ENCODE measurements around the gene TPT1. TPM values are rescaled to one million over a fixed set of nuclear protein-coding genes. Genes with fewer than 3 reads are reported as not detected.

Gene TPT1
- total and polyA plus RNA-seq, 2 of the 13 experiments (the other 11 are each of a cell fraction or from before 2014, with no cell fraction given): 2,953 to 3,594 TPM

DNA sequence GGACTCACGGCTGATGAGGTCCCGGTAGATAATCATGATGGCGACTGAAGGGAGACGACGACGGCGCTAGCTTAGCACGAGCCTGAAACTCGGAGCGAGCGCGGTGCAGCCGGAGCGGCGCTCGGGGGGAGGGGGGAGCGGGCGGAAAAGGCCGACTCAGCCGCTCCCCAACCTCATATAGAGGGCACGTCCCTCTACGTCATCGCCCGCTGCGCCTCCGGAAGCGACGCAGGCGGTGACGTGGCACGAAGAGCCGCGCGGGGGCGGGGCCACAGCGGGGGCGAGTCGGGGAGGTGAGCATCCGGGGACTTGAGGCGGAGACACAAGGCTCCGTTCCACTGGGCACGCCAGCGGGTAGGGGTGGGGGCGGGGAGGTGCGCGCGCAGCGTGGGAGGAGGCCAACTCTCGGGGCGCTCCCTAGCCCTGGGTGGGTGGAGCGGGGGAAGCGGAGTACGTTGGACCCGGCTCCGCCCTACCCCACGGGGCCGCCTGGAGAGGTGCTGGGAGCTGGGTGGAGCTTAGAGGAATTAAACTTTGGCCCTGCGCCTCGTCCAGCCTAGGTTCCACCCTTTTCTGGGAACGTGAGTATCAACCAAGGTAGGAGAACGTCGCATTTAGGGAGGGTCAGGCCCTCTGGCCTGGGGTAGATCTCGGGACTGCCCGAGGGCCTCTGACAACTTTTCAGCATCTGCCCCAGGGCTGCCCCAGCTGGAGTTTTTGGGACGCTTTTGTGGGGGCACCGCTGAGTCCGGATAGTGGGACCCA lies at the start of gene TPT1 (continued):
- TF ChIP-seq ZNF260 (CRISPR knock-in tag; IDR thresholded peaks at IDR 0.05; ENCODE audit: borderline replicate concordance, low read depth) (no peak), HOXD1 (CRISPR knock-in tag; IDR thresholded peaks at IDR 0.05) (0 out of 2 replicates have a peak, but pooled peaks have one; percentile 46), ELF3 (CRISPR knock-in tag; IDR thresholded peaks at IDR 0.05) (peak; percentile 4; the same call in 1 of the 2 replicates), LCORL (IDR thresholded peaks at IDR 0.05) (no peak), LCORL (CRISPR knock-in tag; IDR thresholded peaks at IDR 0.05) (peak; percentile 56), ZNF460 (CRISPR knock-in tag; IDR thresholded peaks at IDR 0.05; ENCODE audit: borderline replicate concordance) (no peak), BRCA1 (CRISPR knock-in tag; IDR thresholded peaks at IDR 0.05) (peak; percentile 29; the same call in 1 of the 2 replicates), ZSCAN9 (CRISPR knock-in tag; IDR thresholded peaks at IDR 0.05; ENCODE audit: borderline replicate concordance) (0 out of 2 replicates have a peak, but pooled peaks have one; percentile 32), HNRNPH1 (optimal IDR thresholded peaks at IDR 0.05; ENCODE audit: low read depth, low read length) (no peak), STAG1 (CRISPR knock-in tag; IDR thresholded peaks at IDR 0.05) (peak; percentile 21), ZNF746 (CRISPR knock-in tag; IDR thresholded peaks at IDR 0.05) (peak; percentile 61), ZSCAN21 (CRISPR knock-in tag; IDR thresholded peaks at IDR 0.05; ENCODE audit: borderline replicate concordance) (peak; percentile 6; the same call in 1 of the 2 replicates), ETV6 (CRISPR knock-in tag; conservative IDR thresholded peaks at IDR 0.05) (0 out of 2 replicates have a peak, but pooled peaks have one; percentile 21), ZC3H13 (CRISPR knock-in tag; IDR thresholded peaks at IDR 0.05) (no peak)
- TF ChIP-seq, protein P1, sequence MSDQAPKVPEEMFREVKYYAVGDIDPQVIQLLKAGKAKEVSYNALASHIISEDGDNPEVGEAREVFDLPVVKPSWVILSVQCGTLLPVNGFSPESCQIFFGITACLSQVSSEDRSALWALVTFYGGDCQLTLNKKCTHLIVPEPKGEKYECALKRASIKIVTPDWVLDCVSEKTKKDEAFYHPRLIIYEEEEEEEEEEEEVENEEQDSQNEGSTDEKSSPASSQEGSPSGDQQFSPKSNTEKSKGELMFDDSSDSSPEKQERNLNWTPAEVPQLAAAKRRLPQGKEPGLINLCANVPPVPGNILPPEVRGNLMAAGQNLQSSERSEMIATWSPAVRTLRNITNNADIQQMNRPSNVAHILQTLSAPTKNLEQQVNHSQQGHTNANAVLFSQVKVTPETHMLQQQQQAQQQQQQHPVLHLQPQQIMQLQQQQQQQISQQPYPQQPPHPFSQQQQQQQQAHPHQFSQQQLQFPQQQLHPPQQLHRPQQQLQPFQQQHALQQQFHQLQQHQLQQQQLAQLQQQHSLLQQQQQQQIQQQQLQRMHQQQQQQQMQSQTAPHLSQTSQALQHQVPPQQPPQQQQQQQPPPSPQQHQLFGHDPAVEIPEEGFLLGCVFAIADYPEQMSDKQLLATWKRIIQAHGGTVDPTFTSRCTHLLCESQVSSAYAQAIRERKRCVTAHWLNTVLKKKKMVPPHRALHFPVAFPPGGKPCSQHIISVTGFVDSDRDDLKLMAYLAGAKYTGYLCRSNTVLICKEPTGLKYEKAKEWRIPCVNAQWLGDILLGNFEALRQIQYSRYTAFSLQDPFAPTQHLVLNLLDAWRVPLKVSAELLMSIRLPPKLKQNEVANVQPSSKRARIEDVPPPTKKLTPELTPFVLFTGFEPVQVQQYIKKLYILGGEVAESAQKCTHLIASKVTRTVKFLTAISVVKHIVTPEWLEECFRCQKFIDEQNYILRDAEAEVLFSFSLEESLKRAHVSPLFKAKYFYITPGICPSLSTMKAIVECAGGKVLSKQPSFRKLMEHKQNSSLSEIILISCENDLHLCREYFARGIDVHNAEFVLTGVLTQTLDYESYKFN (CRISPR knock-in tag; conservative IDR thresholded peaks at IDR 0.05): peak; percentile 74
- TF ChIP-seq, protein P2, sequence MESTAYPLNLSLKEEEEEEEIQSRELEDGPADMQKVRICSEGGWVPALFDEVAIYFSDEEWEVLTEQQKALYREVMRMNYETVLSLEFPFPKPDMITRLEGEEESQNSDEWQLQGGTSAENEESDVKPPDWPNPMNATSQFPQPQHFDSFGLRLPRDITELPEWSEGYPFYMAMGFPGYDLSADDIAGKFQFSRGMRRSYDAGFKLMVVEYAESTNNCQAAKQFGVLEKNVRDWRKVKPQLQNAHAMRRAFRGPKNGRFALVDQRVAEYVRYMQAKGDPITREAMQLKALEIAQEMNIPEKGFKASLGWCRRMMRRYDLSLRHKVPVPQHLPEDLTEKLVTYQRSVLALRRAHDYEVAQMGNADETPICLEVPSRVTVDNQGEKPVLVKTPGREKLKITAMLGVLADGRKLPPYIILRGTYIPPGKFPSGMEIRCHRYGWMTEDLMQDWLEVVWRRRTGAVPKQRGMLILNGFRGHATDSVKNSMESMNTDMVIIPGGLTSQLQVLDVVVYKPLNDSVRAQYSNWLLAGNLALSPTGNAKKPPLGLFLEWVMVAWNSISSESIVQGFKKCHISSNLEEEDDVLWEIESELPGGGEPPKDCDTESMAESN (CRISPR knock-in tag; conservative IDR thresholded peaks at IDR 0.05): peak; percentile 39; the same call in 1 of the 2 replicates
- TF ChIP-seq, protein P3, sequence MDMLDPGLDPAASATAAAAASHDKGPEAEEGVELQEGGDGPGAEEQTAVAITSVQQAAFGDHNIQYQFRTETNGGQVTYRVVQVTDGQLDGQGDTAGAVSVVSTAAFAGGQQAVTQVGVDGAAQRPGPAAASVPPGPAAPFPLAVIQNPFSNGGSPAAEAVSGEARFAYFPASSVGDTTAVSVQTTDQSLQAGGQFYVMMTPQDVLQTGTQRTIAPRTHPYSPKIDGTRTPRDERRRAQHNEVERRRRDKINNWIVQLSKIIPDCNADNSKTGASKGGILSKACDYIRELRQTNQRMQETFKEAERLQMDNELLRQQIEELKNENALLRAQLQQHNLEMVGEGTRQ (IDR thresholded peaks at IDR 0.05; ENCODE audit: low read depth, low read length): no peak
- TF ChIP-seq, protein P3 (CRISPR knock-in tag; IDR thresholded peaks at IDR 0.05; ENCODE audit: borderline replicate concordance): 0 out of 2 replicates have a peak, but pooled peaks have one; percentile 42
- TF ChIP-seq, protein P4, sequence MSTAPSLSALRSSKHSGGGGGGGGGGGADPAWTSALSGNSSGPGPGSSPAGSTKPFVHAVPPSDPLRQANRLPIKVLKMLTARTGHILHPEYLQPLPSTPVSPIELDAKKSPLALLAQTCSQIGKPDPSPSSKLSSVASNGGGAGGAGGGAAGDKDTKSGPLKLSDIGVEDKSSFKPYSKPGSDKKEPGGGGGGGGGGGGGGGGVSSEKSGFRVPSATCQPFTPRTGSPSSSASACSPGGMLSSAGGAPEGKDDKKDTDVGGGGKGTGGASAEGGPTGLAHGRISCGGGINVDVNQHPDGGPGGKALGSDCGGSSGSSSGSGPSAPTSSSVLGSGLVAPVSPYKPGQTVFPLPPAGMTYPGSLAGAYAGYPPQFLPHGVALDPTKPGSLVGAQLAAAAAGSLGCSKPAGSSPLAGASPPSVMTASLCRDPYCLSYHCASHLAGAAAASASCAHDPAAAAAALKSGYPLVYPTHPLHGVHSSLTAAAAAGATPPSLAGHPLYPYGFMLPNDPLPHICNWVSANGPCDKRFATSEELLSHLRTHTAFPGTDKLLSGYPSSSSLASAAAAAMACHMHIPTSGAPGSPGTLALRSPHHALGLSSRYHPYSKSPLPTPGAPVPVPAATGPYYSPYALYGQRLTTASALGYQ (CRISPR knock-in tag; IDR thresholded peaks at IDR 0.05): 0 out of 2 replicates have a peak, but pooled peaks have one; percentile 48

Data from HepG2 (cell line).